ENCODE results near the gene CNFN.

The CNFN gene

GRCh38 chr19:42389899-42390298 is at the start of gene CNFN:
TSS of gene CNFN (minus strand) at chr19:42390297. CDS start at chr19:42389037, 1,260 bp downstream.
- Mint-ChIP-seq H3K4me3 (no peak within 1 kb of the TSS), H3K27me3 (ENCODE audit: low read depth) (peaks cover 36% of the 10 kb centered on the region), H3K36me3 (ENCODE audit: low read depth) (no peaks in the 10 kb centered on the region), H3K4me1 (ENCODE audit: low read depth) (peaks cover 4% of the 10 kb centered on the region), H3K9me3 (no peaks in the 10 kb centered on the region), H3K27ac (no peak within 1 kb of the TSS)
- no peak for DNase-seq (ENCODE audit: low spot score)

- Mint-ChIP-seq H3K4me3 (no peak overlapping the region), H3K36me3 (ENCODE audit: low read depth) (no peaks in the 10 kb centered on the region), H3K27me3 (ENCODE audit: low read depth) (peaks cover 2% of the 10 kb centered on the region), H3K4me1 (ENCODE audit: low read depth) (peaks cover 14% of the 10 kb centered on the region), H3K27ac (no peak overlapping the region), H3K9me3 (no peaks in the 10 kb centered on the region)
- no peak for DNase-seq (ENCODE audit: low spot score)
Measured at GRCh38 chr19:42436006-42436405, 45.9 kb upstream of the CNFN start.

- H3K27me3 Mint-ChIP-seq (ENCODE audit: low read depth) = peaks cover 2% of the 10 kb centered on the region
- no peak overlapping the region for H3K4me3 Mint-ChIP-seq
- no peaks in the 10 kb centered on the region for H3K36me3 Mint-ChIP-seq (ENCODE audit: low read depth)
- DNase-seq (ENCODE audit: low spot score) = no peak
- H3K27ac Mint-ChIP-seq = no peak overlapping the region
- H3K4me1 Mint-ChIP-seq (ENCODE audit: low read depth) = peaks cover 7% of the 10 kb centered on the region
- no peaks in the 10 kb centered on the region for H3K9me3 Mint-ChIP-seq
Measured at GRCh38 chr19:42435316-42435715, 45.2 kb upstream of the CNFN start.

GRCh38 chr19:42433503-42434260 is 43.6 kb upstream of the CNFN start:
- H3K9me3 Mint-ChIP-seq = no peaks in the 10 kb centered on the region
- peak; percentile 44 for DNase-seq (ENCODE audit: low spot score)
- no peak overlapping the region for H3K27ac Mint-ChIP-seq
- peaks cover 2% of the 10 kb centered on the region for H3K27me3 Mint-ChIP-seq (ENCODE audit: low read depth)
- peaks cover 4% of the 10 kb centered on the region for H3K4me1 Mint-ChIP-seq (ENCODE audit: low read depth)
- H3K4me3 Mint-ChIP-seq = no peak overlapping the region
- no peaks in the 10 kb centered on the region for H3K36me3 Mint-ChIP-seq (ENCODE audit: low read depth)

GRCh38 chr19:42431486-42431885 is 41.4 kb upstream of the CNFN start:
- H3K36me3 Mint-ChIP-seq (ENCODE audit: low read depth) = no peaks in the 10 kb centered on the region
- DNase-seq (ENCODE audit: low spot score) = no peak
- peaks cover 2% of the 10 kb centered on the region for H3K27me3 Mint-ChIP-seq (ENCODE audit: low read depth)
- H3K4me3 Mint-ChIP-seq = no peak overlapping the region
- no peak overlapping the region for H3K27ac Mint-ChIP-seq
- no peaks in the 10 kb centered on the region for H3K9me3 Mint-ChIP-seq
- no peaks in the 10 kb centered on the region for H3K4me1 Mint-ChIP-seq (ENCODE audit: low read depth)

GRCh38 chr19:42428676-42429075 is 38.6 kb upstream of the CNFN start:
- H3K27ac Mint-ChIP-seq = no peak overlapping the region
- H3K9me3 Mint-ChIP-seq = no peaks in the 10 kb centered on the region
- peaks cover 3% of the 10 kb centered on the region for H3K4me1 Mint-ChIP-seq (ENCODE audit: low read depth)
- no peaks in the 10 kb centered on the region for H3K36me3 Mint-ChIP-seq (ENCODE audit: low read depth)
- no peak overlapping the region for H3K4me3 Mint-ChIP-seq
- DNase-seq (ENCODE audit: low spot score) = no peak
- peaks cover 2% of the 10 kb centered on the region for H3K27me3 Mint-ChIP-seq (ENCODE audit: low read depth)

- H3K36me3 Mint-ChIP-seq (ENCODE audit: low read depth) = no peaks in the 10 kb centered on the region
- H3K4me3 Mint-ChIP-seq = no peak within 1 kb of the TSS
- H3K27me3 Mint-ChIP-seq (ENCODE audit: low read depth) = peaks cover 2% of the 10 kb centered on the region
- H3K4me1 Mint-ChIP-seq (ENCODE audit: low read depth) = peaks cover 8% of the 10 kb centered on the region
- H3K27ac Mint-ChIP-seq = no peak within 1 kb of the TSS
- no peak for DNase-seq (ENCODE audit: low spot score)
- H3K9me3 Mint-ChIP-seq = no peaks in the 10 kb centered on the region
Measured at GRCh38 chr19:42427313-42427712, 37.2 kb upstream of the CNFN start, which contains the start of gene LIPE. TSS of gene LIPE (minus strand) at chr19:42427388. CDS start at chr19:42427149, 239 bp downstream.

GRCh38 chr19:42426643-42427042 is 36.5 kb upstream of the CNFN start:
- Mint-ChIP-seq H3K27ac (no peak overlapping the region), H3K27me3 (ENCODE audit: low read depth) (peaks cover 2% of the 10 kb centered on the region), H3K9me3 (no peaks in the 10 kb centered on the region), H3K36me3 (ENCODE audit: low read depth) (no peaks in the 10 kb centered on the region), H3K4me3 (no peak overlapping the region), H3K4me1 (ENCODE audit: low read depth) (peaks cover 14% of the 10 kb centered on the region)
- no peak for DNase-seq (ENCODE audit: low spot score)

GRCh38 chr19:42424712-42425131 is 34.6 kb upstream of the CNFN start:
- Mint-ChIP-seq H3K27me3 (ENCODE audit: low read depth) (no peaks in the 10 kb centered on the region), H3K27ac (no peak overlapping the region), H3K4me1 (ENCODE audit: low read depth) (peaks cover 32% of the 10 kb centered on the region), H3K4me3 (peak overlapping the region; percentile 97), H3K36me3 (ENCODE audit: low read depth) (peaks cover 4% of the 10 kb centered on the region), H3K9me3 (no peaks in the 10 kb centered on the region)
- DNase-seq (ENCODE audit: low spot score) = no peak

GRCh38 chr19:42424345-42424707 is 34.2 kb upstream of the CNFN start:
- H3K27me3 Mint-ChIP-seq (ENCODE audit: low read depth) = no peaks in the 10 kb centered on the region
- H3K9me3 Mint-ChIP-seq = no peaks in the 10 kb centered on the region

GRCh38 chr19:42423462-42424344 is 33.6 kb upstream of the CNFN start:
- peak; percentile 94 for DNase-seq (ENCODE audit: low spot score)
- H3K4me3 Mint-ChIP-seq = peak overlapping the region; percentile 97
- peak overlapping the region; percentile 90 for H3K27ac Mint-ChIP-seq
- peaks cover 6% of the 10 kb centered on the region for H3K36me3 Mint-ChIP-seq (ENCODE audit: low read depth)
- H3K4me1 Mint-ChIP-seq (ENCODE audit: low read depth) = peaks cover 34% of the 10 kb centered on the region
- no peaks in the 10 kb centered on the region for H3K27me3 Mint-ChIP-seq (ENCODE audit: low read depth)
- no peaks in the 10 kb centered on the region for H3K9me3 Mint-ChIP-seq

More at GRCh38 chr19:42424345-42424707, 34.2 kb upstream of the CNFN start:
- Mint-ChIP-seq H3K4me1 (ENCODE audit: low read depth) (peaks cover 32% of the 10 kb centered on the region), H3K4me3 (peak overlapping the region; percentile 97), H3K27ac (no peak overlapping the region), H3K36me3 (ENCODE audit: low read depth) (peaks cover 4% of the 10 kb centered on the region)
- no peak for DNase-seq (ENCODE audit: low spot score)

GRCh38 chr19:42422901-42423461 is 32.9 kb upstream of the CNFN start:
- H3K4me3 Mint-ChIP-seq = peak overlapping the region; percentile 97
- peaks cover 7% of the 10 kb centered on the region for H3K36me3 Mint-ChIP-seq (ENCODE audit: low read depth)
- peaks cover 34% of the 10 kb centered on the region for H3K4me1 Mint-ChIP-seq (ENCODE audit: low read depth)
- DNase-seq (ENCODE audit: low spot score) = peak; percentile 38
- H3K27me3 Mint-ChIP-seq (ENCODE audit: low read depth) = no peaks in the 10 kb centered on the region
- H3K27ac Mint-ChIP-seq = peak overlapping the region; percentile 90
- H3K9me3 Mint-ChIP-seq = no peaks in the 10 kb centered on the region

- Mint-ChIP-seq H3K9me3 (no peaks in the 10 kb centered on the region), H3K4me1 (ENCODE audit: low read depth) (peaks cover 34% of the 10 kb centered on the region), H3K27me3 (ENCODE audit: low read depth) (no peaks in the 10 kb centered on the region), H3K36me3 (ENCODE audit: low read depth) (peaks cover 7% of the 10 kb centered on the region), H3K27ac (peak overlapping the region; percentile 90), H3K4me3 (peak overlapping the region; percentile 97)
- no peak for DNase-seq (ENCODE audit: low spot score)
Measured at GRCh38 chr19:42422092-42422900, 32.2 kb upstream of the CNFN start.

Data from T-helper 2 cell treated with Interferon-gamma antibody and Interleukin-4, amounts not matched to agents 5 μg/mL and 100 μg/mL, for 36 hours (primary cell).